ENCODE results near the gene GABRB2.

GABRB2 gene

DNA sequence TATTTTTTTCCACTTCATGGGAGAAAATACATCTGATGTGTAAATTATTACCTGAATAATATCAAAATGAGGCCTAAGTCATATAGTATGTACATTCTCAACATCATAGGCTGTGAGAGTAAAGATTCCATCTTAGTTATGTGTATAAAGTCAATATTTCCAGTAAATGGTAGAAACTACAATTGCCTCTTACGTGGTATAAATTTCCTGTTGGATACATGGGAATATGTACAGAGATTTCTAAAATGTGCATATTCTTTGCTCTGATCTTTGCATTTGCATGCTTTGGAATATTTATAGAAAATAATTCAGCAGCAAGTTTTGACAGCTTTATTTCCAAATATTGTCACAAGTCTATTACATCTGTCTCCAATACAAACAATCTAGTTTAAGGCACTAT, 78.8 kb downstream of the GABRB2 start:
- DNase-seq = no peak

DNA sequence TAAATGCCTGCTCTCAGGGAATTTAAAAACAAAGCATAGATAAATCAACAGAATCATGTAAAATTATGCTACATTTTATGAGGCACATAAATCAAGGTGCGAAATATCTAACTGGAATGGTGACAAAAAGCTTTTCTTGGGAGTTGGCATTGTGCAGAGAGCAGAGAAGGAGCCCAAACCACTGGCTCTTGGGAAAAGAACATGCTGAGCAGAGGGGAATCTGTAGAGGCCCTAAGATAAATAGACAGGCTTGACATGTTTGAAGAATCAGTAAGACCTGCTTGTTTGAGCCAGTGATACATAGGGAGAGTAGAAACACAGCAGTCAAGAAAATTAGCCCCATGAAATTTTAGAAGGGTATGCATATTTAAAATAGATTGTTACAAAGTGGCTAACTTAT, 85.8 kb downstream of the GABRB2 start:
- DNase-seq = no peak

DNA sequence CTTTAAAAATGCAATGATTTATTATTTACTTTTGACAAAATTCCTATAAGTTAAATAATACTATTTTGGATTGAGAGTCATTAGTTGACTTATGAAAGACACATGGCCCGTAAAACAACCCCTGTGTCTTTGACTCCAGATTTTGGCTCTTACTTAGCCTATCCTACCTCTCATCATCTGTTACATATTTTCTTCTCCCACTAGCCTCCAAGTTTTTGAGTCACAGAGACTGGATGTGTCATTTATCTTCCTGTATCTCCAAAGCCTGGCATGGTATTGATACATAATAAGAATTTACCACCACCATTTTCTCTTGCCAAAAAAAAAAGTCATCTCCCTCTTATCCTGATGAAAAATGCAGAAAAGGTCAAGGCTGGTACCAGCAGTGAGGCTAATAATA, 99.9 kb downstream of the GABRB2 start:
- no peak for DNase-seq

DNA sequence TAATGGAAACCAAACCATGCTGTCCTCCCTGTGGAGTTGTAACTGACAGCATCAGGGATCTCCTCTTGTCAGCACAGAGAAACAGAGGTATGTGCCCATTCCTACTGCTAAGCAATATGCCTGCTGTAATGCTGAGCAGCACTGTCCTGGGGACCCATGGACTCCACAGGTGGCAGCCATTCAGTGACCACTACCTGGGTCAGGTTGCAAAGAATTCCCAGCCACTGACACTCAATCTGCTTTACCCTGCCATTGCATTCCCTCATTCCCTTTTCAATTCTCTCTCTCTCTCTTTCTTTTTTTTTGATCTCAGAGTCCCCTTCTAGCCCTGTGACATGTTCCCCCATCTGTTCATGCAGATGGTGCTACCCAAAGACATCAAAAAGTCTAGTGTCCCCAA, 104.1 kb downstream of the GABRB2 start:
- no peak for DNase-seq

DNA sequence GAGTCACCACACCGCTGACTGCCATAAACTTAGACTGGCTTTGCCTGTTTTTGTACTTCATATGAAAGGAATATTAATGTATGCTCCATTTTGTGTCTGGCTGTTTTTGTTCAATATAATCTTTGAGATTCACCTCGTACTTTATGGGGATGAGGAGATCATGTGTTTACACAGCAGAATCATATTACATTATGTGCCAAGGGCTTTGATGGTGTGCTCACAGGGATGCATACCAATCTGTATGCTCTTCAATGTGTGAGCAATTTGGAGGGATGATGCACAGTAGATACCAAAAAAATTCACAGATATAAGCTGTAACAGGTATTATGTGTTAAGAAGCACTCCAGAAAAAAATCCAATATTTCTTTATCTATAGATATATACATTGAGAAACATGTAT, 113.7 kb downstream of the GABRB2 start:
- no peak for DNase-seq

DNA sequence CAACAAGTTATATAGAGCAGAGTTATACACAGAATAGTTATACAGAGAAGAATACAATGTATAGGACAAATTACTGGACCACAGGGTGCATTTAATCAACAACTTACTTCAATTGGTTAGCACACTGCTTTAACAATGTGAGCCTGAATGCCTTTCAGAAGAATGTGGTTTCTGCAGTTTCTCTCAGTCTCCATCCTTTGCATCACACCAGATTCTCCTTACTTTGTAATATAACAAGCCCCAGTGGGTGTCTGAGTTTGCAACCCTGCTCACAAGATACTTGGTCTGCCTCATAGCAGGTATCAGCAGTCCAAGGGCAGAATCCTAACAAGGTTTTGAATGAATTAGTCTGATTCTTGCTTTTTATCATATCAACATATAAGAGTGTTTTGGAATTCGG, 114.6 kb downstream of the GABRB2 start:
- DNase-seq = no peak

DNA sequence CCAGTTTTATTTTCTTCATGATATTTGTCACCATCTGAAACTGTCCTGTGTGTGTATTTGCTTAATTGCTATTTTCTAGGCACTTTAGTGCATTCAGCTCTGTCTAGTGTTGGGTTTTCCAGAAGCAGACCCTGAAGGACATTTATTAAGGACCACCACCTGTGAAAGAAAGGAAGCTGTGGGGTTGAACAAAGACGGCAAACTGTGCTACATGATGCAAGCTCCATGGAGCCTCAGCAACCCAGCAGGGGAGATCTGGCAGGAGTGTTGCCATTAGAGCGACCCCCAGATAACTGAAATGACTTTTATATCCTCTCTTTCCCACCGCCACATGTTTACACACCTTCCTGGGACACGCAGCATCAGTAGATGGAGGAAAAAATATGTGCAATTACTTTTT, 125.5 kb downstream of the GABRB2 start:
- DNase-seq = no peak

DNA sequence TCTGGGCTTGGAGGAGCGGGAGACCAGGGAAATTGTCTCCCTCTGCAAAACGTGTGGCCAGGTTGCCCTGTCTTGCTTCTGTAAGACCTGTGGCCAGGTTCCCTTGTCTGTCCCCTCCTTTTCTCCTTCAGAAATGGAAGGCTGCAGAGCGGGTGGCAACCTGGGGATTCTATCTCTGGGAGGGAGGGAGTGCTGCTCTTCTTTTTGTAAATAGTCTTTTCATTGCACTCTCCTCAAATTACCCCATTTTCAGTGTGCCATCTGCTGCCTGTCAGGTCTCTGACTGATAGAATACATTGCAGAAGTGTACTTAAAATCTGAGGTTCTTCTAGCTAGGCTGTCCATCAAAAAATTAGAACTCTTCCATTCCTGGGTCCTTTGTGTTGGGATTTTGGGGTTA, 126.0 kb downstream of the GABRB2 start:
- DNase-seq = no peak

DNA sequence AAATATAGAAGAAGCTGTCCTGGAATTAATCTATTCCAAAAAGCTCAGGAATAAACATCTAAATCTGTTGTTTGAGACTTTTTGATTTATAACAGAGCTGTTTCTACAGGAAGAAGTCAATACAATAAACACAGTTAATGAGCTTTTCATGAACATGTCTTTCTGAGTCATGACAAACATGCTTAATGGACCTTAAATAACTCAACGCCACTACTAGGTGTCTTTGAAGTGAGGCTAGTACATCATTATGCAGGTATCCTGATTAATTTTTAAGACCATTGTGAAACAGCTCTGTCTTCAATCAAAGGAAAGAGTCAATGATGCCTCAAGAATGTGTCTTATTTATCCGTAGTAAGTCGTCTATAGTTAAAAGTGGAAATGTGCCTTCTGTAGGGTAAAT, 131.6 kb downstream of the GABRB2 start:
- no peak for DNase-seq

DNA sequence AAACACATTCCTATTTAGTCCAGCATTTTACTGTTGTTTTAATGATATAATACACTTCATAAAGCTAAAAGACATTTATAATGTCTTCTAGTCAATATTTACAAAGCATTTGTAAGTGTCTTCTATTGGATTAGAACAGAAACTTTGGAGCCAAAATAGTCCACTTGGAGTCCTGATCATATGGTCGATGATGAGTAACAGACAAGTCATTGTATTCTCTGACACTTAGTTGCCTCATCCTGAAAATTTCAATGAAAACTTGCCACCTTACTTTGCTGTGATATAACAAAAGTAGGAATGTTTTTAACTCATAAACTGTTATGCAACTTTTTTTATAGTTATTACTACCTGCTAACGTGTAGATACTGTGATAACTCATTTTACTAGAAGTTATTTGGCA, 132.5 kb downstream of the GABRB2 start:
- DNase-seq = no peak

DNA sequence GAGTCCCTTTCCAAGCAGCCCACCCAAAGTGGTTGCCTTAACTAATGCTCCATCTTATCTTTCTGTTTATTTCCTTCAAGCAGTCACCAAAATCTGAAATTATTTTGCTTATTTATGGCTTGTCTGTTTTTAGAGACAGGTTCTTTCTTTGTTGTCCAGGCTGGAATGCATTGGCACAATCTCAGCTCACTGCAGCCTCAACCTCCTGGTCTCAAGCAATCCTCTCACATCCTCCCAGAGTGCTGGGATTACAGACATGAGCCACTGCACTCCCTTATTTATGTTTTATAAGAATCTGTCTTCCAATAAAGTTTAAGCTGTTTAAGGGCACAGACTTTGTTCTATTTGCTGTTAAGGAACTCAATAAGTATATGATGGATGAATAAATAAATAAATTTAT, 133.7 kb downstream of the GABRB2 start:
- DNase-seq = no peak

DNA sequence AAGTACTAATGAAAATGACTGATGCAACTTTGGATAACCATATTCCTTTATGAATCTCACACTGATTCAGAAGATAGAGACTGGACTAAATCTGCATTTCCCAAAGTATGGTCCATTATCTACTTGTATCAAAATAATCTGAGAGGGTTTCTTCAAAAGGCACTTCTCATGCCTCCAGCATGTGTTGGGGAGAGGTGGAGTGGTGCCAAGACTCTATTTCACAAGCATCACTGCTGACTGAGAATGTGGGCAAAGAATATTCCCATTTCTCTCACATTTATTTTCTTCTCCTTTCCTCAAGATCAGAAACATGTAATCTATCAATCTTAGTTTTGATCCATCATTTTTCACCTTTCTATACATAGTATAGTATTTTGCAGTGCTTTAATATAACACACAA, 135.4 kb downstream of the GABRB2 start:
- DNase-seq = no peak

DNA sequence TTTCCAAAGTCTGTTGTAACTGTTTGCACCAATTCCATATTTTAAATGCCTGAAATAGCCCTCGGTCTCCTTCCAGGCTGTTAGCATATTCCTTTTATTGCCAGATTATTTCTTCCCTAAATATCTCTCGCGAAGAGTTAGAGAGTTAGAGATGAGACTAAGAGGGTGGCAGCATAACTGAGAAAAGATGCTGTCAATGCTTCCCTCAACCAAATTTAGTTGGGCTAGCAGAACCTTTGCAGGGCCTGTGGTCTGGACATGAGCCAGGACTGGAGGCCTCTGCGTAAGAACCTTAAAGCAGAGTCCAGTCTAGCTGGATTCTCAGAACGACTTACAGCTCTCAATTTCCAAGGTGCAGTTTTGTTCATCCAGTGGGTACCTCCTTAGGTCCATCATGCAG, 135.9 kb downstream of the GABRB2 start:
- DNase-seq = no peak

DNA sequence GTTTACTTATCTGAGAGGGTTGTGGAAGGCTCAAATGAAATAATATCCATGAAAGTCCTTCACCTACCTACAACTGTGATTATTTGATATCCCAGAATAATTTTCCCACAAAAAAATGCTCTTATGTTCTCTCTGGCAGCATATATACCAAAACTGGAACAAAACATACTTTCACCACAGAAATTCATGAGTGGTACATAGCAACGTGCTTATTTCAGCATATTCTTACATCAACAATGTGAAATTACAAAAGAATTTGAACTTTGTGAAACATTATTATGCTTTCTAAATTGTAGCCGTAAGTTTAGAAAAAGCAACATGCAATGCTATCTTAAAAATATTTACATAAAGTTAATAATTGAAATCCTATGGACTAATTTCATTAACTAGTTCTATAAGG, 137.1 kb downstream of the GABRB2 start:
- DNase-seq = no peak

DNA sequence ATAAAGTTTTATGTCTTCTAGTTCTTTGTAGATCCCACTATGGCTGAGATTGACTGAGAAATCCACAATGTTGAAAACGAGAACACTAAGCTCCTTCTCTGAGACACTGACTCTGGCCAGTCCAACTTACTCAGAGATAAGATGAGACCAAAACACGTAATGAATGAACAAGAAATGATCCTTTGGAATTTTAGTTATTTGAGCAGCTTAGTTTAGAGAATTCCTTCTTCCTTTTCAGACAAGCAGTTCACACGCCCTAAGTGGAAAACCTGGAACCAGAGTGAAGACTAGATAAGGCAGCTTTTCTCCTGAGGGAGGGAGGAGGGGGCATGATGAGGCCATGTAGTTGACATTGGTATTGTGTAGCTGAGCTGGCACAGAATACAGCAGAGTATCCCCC, 139.6 kb downstream of the GABRB2 start:
- DNase-seq = no peak

DNA sequence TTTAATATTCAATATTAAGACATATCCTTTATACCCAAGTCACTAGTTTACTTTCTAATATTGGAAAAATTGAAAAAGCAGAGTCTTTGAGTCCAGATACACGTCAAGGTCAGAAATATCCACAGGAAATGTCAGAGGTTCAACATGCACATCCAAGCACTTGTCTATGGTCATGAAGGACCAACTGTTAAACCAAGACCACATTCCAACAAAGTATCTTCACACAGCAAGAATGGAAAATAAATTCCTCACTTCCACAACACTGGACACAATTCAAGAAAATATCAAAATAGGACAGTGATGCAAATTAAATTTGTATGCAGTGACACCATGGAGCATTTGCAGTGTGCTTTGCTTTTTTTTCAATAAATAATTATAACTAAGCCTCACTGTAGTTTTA, 142.5 kb downstream of the GABRB2 start:
- no peak for DNase-seq

DNA sequence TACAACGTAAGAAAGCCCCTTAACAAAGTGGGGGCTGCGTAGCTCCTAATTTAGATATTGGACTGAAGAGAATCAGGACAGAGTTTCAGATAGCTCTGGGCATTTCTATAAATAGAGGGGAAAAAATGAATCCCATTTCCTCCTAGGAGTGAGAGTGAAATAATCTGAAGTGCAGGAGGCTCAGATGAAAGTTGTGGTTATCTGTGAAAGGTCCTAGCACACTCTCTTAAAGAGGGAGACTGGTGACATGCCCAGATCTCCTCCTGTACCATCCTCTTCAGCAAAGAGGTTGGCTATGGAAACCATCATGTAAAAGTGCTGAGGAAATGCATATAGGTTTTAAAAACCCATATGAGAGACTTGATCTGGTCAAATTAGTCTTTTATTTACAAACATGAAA, 143.4 kb downstream of the GABRB2 start:
- DNase-seq = no peak

DNA sequence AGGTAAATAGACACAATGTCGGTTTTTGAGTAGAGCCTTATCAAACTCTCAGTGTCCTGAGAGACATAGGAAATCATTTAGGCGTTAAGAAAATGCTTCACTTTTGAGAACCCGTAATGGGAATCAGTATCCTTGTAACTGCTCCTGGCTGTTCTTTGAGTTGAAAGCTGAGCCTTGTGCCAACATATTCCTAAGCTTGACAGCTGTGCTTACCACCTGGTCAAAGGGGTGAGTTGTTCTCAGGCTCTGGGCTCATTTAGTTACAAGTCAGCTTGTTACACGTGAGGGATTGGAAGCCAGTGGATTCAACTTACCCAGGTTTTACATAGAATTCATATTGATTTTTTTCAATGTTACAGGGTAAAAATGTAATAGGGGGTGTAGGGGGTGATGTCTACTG, 145.9 kb downstream of the GABRB2 start:
- DNase-seq = no peak

DNA sequence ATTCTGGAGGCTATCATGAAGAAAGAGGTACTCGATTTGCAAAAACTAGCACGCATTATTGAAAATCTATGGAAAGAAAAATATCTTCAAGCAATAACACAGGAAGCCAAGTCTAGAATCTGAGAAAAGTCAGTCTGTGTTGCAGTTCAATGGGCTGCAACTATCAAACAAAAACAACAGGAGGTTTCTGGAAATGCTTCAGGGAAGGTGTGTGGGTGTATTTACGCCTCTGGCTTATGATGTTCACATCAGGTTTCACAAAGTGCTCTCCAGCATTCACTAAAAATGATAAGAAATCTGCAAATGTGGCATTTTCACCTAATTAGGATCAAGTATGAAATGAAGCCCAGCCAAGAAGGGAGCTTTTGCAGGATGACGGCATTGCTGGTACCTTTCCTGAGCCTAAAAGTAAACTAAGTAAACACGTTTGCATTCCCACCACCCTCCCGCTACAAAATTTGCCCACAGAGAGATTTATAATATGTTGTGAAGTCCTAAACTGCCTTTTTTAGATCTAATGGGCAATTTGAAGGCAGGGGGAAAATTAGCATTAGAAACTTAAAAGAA, 146.4 kb downstream of the GABRB2 start:
- DNase-seq = no peak

DNA sequence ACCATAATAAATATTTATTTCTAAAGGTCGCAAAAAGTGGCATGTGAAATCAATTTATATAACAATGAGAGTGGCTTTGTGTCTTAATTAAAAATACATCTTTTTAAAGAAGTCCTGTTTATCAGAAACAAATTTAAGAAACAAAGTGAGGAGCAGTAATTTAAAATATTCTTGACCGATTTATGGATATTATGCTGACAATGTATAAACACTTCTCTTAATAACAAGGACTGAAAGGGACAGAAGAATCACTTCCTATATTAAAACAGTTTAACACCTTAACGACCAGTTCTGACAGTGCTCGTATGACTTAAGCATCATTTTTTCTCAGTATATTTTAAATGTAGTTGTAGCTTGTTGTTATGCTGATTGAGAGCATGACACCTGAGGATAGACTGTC, 149.1 kb downstream of the GABRB2 start:
- DNase-seq = no peak

DNA sequence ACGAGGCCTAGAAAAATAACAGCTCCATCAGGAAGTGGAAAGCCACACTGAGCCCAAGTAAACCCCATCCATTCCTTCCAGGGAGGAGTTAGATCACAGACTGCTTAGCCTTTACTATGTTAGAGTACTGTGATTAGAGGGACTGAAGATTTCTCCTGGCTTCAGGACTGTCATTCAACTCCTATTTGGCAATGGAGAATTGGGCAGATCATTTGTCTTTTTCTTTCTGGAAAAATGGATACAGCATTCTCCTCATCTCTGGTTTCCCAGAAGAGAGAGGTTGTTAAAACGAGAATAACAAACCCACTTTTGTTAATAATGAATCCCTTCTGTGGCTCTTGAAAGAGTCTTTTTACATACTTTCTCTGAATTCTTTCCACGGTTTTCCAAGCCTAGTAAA, 150.4 kb downstream of the GABRB2 start:
- no peak for DNase-seq

DNA sequence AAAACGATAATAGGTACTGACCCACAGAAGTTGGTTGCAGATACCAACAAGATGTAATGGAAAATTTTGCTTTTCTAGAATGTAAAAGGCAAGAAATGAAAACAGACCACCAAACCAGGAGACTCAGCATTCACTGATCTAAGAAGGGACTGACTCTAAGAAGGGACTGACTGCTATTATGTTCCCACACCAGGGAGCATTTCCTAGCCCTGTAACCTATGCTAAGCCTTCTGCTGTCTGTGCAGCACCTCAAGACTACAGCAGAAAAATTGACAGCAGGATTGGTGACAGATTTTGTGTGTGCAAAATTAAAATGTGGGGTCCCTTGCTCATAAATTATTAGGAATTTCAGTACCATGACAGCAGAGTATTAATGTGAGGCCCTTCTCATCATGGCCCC, 154.8 kb downstream of the GABRB2 start:
- no peak for DNase-seq

DNA sequence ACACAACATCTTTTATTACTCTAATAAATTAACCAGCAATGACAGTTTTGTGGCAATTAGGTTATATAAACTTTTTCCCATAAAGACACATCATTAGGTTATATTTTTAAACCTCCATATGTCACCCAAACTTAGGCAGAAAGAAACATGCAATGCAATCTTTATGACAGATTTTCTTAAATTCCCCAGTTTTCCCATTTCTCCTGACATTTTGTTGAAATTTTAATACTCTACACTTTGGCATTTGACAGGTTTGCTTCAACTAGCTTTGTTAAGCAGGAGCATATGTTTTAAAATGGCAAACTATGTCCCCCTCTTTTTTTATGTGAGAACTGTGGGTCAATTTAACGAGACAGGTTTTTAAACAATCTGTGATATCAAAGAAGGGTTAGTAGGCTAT, 155.5 kb downstream of the GABRB2 start:
- DNase-seq = no peak

DNA sequence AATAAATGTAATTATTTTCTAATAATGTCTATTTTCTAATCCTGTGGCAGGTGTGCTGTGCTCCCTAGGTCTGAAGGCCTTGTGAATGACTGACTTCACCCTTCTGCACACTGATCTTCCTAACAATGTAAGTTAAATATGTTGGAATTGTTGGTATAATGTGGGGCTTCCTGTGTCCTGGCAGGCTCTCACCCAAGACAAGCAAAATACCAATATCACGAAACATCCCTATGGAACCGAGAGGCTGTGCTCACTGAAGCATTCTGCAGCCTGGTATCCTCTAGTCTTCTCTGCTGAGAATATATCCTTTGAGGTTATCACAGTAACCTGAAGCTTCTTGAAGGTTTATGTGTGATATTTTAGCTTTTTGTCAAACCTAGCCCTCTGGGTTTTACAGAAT, 159.4 kb downstream of the GABRB2 start:
- no peak for DNase-seq

DNA sequence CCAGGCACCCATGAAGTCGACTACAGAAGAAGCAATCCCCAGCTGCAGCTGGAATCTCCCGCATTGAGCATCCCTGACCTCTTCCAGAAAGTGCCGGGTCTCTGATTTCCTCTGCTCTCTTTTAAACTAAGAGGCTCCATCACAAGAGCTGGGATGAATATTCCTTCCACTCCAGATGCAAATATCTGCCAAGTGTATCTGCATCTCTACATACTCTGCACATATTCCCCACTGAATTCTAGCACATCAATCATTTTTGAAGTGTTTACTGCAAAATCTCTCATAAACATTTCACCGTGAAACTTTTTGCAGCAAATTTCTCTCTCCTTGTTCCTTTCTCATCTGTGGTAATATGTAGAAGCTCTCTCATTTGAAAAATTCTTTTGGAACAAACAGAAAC, 161.5 kb downstream of the GABRB2 start:
- DNase-seq = no peak

DNA sequence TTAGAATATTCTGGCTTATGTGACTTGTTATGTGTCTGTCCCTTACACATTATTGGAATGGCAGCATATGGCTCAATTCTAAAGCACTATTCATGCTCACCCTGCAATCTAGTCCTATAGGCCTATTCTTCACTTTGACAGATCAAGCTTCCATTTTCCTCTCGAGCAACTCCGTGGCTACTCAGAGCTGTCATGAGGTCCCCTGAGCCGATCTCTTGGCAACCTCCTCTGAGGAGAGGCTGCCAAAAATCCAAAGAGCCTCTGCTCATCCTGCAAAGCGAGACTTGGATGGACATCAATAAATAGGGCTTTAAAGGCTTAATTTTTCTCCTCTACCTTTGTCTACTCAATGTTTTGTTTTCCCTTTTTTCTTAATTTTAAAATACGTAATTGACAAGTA, 163.8 kb downstream of the GABRB2 start:
- no peak for DNase-seq
